Neural crest cell (in vitro differentiated cells): ENCODE measurements around the gene ASTN2. TPM values are rescaled to one million over a fixed set of nuclear protein-coding genes. Genes with fewer than 3 reads are reported as not detected.

ENCODE experiments used
- DNase-seq: peaks from one replicate; pipeline ENCODE4 v3.0.0; 2021; ENCODE audit warnings: low read depth, mixed read lengths, low spot score
- H3K27ac Mint-ChIP-seq: one replicate; pipeline ENCODE4 v1.8.0; 2021; ENCODE audit warnings: mild to moderate bottlenecking, mixed read lengths; ENCODE audit not compliant: unreplicated experiment
- H3K27me3 Mint-ChIP-seq: 2 replicates; pipeline ENCODE4 v1.8.0; 2021; ENCODE audit warnings: low read depth, mild to moderate bottlenecking, mixed read lengths
- H3K36me3 Mint-ChIP-seq: 2 replicates; pipeline ENCODE4 v1.8.0; 2021; ENCODE audit warnings: low read depth, mild to moderate bottlenecking, mixed read lengths
- H3K4me1 Mint-ChIP-seq: 2 replicates; pipeline ENCODE4 v1.8.0; 2021; ENCODE audit warnings: mixed read lengths
- H3K4me3 Mint-ChIP-seq: one replicate; pipeline ENCODE4 v1.8.0; 2021; ENCODE audit warnings: mild to moderate bottlenecking, mixed read lengths
- H3K9me3 Mint-ChIP-seq: 2 replicates; pipeline ENCODE4 v1.8.0; 2021; ENCODE audit warnings: mixed read lengths
- CTCF ChIP-seq: fragments of 200-600 bp; sonication (generic); conservative IDR thresholded peaks from 2 replicates; pipeline ENCODE4 v1.5.0; 2021; ENCODE audit warnings: antibody characterized with exemption, mild to moderate bottlenecking
- total RNA-seq: library from RNA; stranded (reverse); gene quantifications from 2 replicates; pipeline ENCODE4 v1.2.1, GENCODE V29; 2021

ASTN2 gene
- total RNA-seq, 1 donor from 2014 or later: 7.3 TPM

GRCh38 chr9:116934131-116934530 is 480.7 kb downstream of the ASTN2 start:
- H3K9me3 Mint-ChIP-seq: peaks cover 3% of the 10 kb centered on the region
- no peak for TF ChIP-seq CTCF
- H3K4me3 Mint-ChIP-seq: no peak overlapping the region
- no peaks in the 10 kb centered on the region for H3K4me1 Mint-ChIP-seq
- no peak overlapping the region for H3K27ac Mint-ChIP-seq
- no peaks in the 10 kb centered on the region for H3K36me3 Mint-ChIP-seq
- peaks cover 18% of the 10 kb centered on the region for H3K27me3 Mint-ChIP-seq
- no peak for DNase-seq

- Mint-ChIP-seq H3K27ac (no peak overlapping the region), H3K27me3 (peaks cover 20% of the 10 kb centered on the region), H3K9me3 (peaks cover 3% of the 10 kb centered on the region), H3K4me3 (no peak overlapping the region), H3K4me1 (no peaks in the 10 kb centered on the region), H3K36me3 (no peaks in the 10 kb centered on the region)
- DNase-seq: no peak
- TF ChIP-seq CTCF: no peak
Measured at GRCh38 chr9:116933251-116933650, 481.6 kb downstream of the ASTN2 start.

GRCh38 chr9:116929621-116930020 is 485.2 kb downstream of the ASTN2 start:
- no peak for TF ChIP-seq CTCF
- no peak overlapping the region for H3K4me3 Mint-ChIP-seq
- no peaks in the 10 kb centered on the region for H3K9me3 Mint-ChIP-seq
- H3K27me3 Mint-ChIP-seq: peaks cover 40% of the 10 kb centered on the region
- peaks cover 4% of the 10 kb centered on the region for H3K4me1 Mint-ChIP-seq
- no peaks in the 10 kb centered on the region for H3K36me3 Mint-ChIP-seq
- DNase-seq: no peak
- H3K27ac Mint-ChIP-seq: no peak overlapping the region

- Mint-ChIP-seq H3K9me3 (no peaks in the 10 kb centered on the region), H3K4me3 (no peak overlapping the region), H3K27ac (no peak overlapping the region), H3K36me3 (no peaks in the 10 kb centered on the region), H3K27me3 (peaks cover 40% of the 10 kb centered on the region), H3K4me1 (peaks cover 4% of the 10 kb centered on the region)
- TF ChIP-seq CTCF: no peak
- DNase-seq: no peak
Measured at GRCh38 chr9:116928884-116929283, 486.0 kb downstream of the ASTN2 start.

GRCh38 chr9:116928289-116928688 is 486.6 kb downstream of the ASTN2 start:
- peaks cover 39% of the 10 kb centered on the region for H3K27me3 Mint-ChIP-seq
- no peak for DNase-seq
- no peaks in the 10 kb centered on the region for H3K36me3 Mint-ChIP-seq
- peaks cover 4% of the 10 kb centered on the region for H3K4me1 Mint-ChIP-seq
- no peak overlapping the region for H3K27ac Mint-ChIP-seq
- TF ChIP-seq CTCF: no peak
- no peak overlapping the region for H3K4me3 Mint-ChIP-seq
- H3K9me3 Mint-ChIP-seq: no peaks in the 10 kb centered on the region

- peaks cover 4% of the 10 kb centered on the region for H3K4me1 Mint-ChIP-seq
- no peaks in the 10 kb centered on the region for H3K9me3 Mint-ChIP-seq
- no peaks in the 10 kb centered on the region for H3K36me3 Mint-ChIP-seq
- DNase-seq: no peak
- no peak overlapping the region for H3K27ac Mint-ChIP-seq
- H3K27me3 Mint-ChIP-seq: peaks cover 37% of the 10 kb centered on the region
- H3K4me3 Mint-ChIP-seq: no peak overlapping the region
- no peak for TF ChIP-seq CTCF
Measured at GRCh38 chr9:116927726-116928125, 487.1 kb downstream of the ASTN2 start.
